ENCODE measurements around the gene SPPL3. TPM values are rescaled to one million over a fixed set of nuclear protein-coding genes. Genes with fewer than 3 reads are reported as not detected.

Gene SPPL3
- total RNA-seq, 1 experiment from 2014 or later = 39.7 TPM

DNA sequence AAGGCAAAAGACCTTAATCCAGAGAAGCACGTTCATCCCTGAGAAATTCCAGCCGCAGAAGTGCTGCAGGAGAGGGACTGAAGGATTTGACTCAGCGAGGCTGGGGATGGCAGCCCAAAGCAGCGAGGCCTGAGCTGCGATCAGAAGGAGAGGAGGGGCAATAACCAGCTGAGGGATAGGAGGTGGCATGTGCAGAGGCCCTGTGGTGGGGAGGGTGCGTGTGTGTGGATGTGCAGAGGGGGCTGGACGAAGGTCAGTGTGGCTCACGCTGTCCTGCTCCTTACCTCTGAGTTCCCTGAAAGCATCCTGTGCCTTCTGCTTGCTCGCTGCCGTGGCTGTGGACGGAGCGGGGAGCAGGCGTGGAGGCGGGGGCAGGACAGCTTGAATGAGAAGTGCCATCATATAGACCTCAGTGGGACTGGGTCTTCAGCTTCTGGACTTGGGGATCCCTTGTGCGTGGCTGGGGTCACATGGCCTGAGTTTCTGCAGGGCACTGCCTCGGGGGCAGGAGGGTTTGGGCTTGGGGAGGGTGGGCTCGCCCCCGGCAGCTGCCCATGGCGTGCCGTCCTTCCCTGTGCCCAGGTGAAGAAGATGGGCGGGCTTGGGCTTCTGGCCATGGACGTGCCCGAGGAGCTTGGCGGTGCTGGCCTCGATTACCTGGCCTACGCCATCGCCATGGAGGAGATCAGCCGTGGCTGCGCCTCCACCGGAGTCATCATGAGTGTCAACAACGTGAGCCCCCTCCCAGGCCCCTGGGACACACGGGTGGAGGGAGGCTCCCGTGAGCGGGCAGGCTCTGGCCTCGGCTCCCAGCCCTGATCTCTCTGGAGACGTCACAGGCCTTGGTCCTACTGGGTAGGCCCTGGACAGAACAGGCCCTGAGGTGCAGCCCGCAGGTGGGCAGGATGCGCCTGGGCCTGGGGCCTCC, 167.5 kb downstream of the SPPL3 start:
- no TSS peak for BruUV-seq (replicated peaks)
- ATAC-seq = no peak

More for the DNA sequence above, 167.5 kb downstream of the SPPL3 start:
- no peak overlapping the region for H3K4me3 ChIP-seq (replicated peaks in 1 of 2; ENCODE audit: low read depth in 1 of 2, low read length in 2 of 2)
- TF ChIP-seq EGR1 (IDR thresholded peaks at IDR 0.05; ENCODE audit: low read depth) = no peak
- no peak for TF ChIP-seq EZH2phosphoT487 (IDR thresholded peaks at IDR 0.05; ENCODE audit: borderline replicate concordance)
- TF ChIP-seq POLR2AphosphoS5 (IDR thresholded peaks at IDR 0.05; ENCODE audit: low read depth, low read length) = no peak
- TF ChIP-seq ELF1 (IDR thresholded peaks at IDR 0.05; ENCODE audit: borderline replicate concordance, low read depth) = no peak
- TF ChIP-seq RAD21 (IDR thresholded peaks at IDR 0.05; ENCODE audit: low read depth) = no peak
- no peak for TF ChIP-seq SIN3A (IDR thresholded peaks at IDR 0.05; ENCODE audit: low read depth)
- no peak for TF ChIP-seq JUND (IDR thresholded peaks at IDR 0.05)
- TF ChIP-seq, protein P1, sequence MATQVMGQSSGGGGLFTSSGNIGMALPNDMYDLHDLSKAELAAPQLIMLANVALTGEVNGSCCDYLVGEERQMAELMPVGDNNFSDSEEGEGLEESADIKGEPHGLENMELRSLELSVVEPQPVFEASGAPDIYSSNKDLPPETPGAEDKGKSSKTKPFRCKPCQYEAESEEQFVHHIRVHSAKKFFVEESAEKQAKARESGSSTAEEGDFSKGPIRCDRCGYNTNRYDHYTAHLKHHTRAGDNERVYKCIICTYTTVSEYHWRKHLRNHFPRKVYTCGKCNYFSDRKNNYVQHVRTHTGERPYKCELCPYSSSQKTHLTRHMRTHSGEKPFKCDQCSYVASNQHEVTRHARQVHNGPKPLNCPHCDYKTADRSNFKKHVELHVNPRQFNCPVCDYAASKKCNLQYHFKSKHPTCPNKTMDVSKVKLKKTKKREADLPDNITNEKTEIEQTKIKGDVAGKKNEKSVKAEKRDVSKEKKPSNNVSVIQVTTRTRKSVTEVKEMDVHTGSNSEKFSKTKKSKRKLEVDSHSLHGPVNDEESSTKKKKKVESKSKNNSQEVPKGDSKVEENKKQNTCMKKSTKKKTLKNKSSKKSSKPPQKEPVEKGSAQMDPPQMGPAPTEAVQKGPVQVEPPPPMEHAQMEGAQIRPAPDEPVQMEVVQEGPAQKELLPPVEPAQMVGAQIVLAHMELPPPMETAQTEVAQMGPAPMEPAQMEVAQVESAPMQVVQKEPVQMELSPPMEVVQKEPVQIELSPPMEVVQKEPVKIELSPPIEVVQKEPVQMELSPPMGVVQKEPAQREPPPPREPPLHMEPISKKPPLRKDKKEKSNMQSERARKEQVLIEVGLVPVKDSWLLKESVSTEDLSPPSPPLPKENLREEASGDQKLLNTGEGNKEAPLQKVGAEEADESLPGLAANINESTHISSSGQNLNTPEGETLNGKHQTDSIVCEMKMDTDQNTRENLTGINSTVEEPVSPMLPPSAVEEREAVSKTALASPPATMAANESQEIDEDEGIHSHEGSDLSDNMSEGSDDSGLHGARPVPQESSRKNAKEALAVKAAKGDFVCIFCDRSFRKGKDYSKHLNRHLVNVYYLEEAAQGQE (IDR thresholded peaks at IDR 0.05; ENCODE audit: low read depth) = no peak
- TF ChIP-seq ZBTB33 (IDR thresholded peaks at IDR 0.05; ENCODE audit: extremely low read depth, insufficient replicate concordance, low read length) = no peak
- no peak for TF ChIP-seq CBX3 (IDR thresholded peaks at IDR 0.05; ENCODE audit: low read depth)
- TF ChIP-seq YY1 (IDR thresholded peaks at IDR 0.05; ENCODE audit: extremely low read depth, insufficient replicate concordance, low read depth, low read length) = no peak
- no peak for TF ChIP-seq CEBPB (IDR thresholded peaks at IDR 0.05; ENCODE audit: low read depth)
- H3K27ac ChIP-seq (ENCODE audit: low read depth, low read length) = no peak overlapping the region
- RAD21 ChIA-PET (ENCODE audit: low non-redundant PET in 1 of 2, low total read pairs in 2 of 2, uncharacterized antibody in 2 of 2, unreplicated experiment in 2 of 2) = no interaction called here
- no peaks in the 10 kb centered on the region for H3K79me2 ChIP-seq (ENCODE audit: insufficient read depth, low read length)
- no peak for DNase-seq (ENCODE audit: low read depth, low spot score)
- POLR2A ChIA-PET = no interaction called here
- no peak overlapping the region for H3K9ac ChIP-seq (ENCODE audit: low read length)
- no peaks in the 10 kb centered on the region for H3K9me3 ChIP-seq (ENCODE audit: control insufficient read depth in 1 of 2, insufficient read depth in 1 of 2, low read depth in 1 of 2, low read length in 2 of 2)
- no peaks in the 10 kb centered on the region for H3K27me3 ChIP-seq (ENCODE audit: insufficient read depth, low read length)
- no peaks in the 10 kb centered on the region for H3K4me1 ChIP-seq (ENCODE audit: control insufficient read depth in 1 of 2, insufficient read depth in 2 of 2, low read length in 2 of 2)
- H3K36me3 ChIP-seq (ENCODE audit: control insufficient read depth in 1 of 2, insufficient read depth in 2 of 2, low read length in 2 of 2) = no peaks in the 10 kb centered on the region
- no peaks in the 10 kb centered on the region for H4K20me1 ChIP-seq (ENCODE audit: insufficient read depth)
- H3K9me2 ChIP-seq (ENCODE audit: insufficient read depth) = no peaks in the 10 kb centered on the region
- intact Hi-C loops (cut with micrococcal nuclease) = no loop called here
- CTCF ChIA-PET = interaction anchor here (1.0 kb wide), 1 partner anchor 235 kb away, joined by 3 read pairs; no protein-coding TSS in a partner anchor
- H3K4me2 ChIP-seq (ENCODE audit: low read length) = no peak overlapping the region
- no peak overlapping the region for H2AFZ ChIP-seq (ENCODE audit: low read depth, low read length, poor library complexity, severe bottlenecking)

All from HCT116 (cell line).